ENCODE data around the gene NOTCH1.

- TF ChIP-seq POLR2AphosphoS5 (IDR thresholded peaks at IDR 0.05; ENCODE audit: borderline replicate concordance, low read depth, low read length), result no peak
- TF ChIP-seq EZH2 (IDR thresholded peaks at IDR 0.05), result no peak
These were observed 12.1 kb downstream of the NOTCH1 start for GRCh38 chr9:136533775-136534157.

Data from SK-N-MC (cell line).